CD4-positive, CD25-positive, alpha-beta regulatory T cell (primary cell): ENCODE results near the gene CNTNAP2. TPM values are rescaled to one million over a fixed set of nuclear protein-coding genes. Genes with fewer than 3 reads are reported as not detected.

Experiments used
- ATAC-seq, 2 donors: fragments of 150-1000 bp; cut with Tn5 transposase; one replicate each; pipeline ENCODE4 v1.10.0; 2021; ENCODE audit warnings: low read depth in 2 of 2, moderate number of reproducible peaks in 2 of 2, moderate library complexity in 1 of 2
- DNase-seq, 3 donors: peaks; one replicate each; pipeline versions ENCODE4 v3.0.0 to v3.0.0-alpha.2; 2012 to 2022; ENCODE audit warnings: mixed read lengths in 1 of 3
- H3K27ac ChIP-seq: one replicate; pipeline ENCODE4 v1.7.0; 2013; ENCODE audit warnings: mild to moderate bottlenecking, low read length; ENCODE audit not compliant: insufficient read depth, poor library complexity, severe bottlenecking
- H3K27me3 ChIP-seq: one replicate; pipeline ENCODE4 v1.7.0; 2013; ENCODE audit warnings: low read length; ENCODE audit not compliant: control insufficient read depth, insufficient read depth
- H3K36me3 ChIP-seq: one replicate; pipeline ENCODE4 v1.7.0; 2013; ENCODE audit warnings: mild to moderate bottlenecking, low read length, moderate library complexity; ENCODE audit not compliant: control insufficient read depth, insufficient read depth
- H3K4me1 ChIP-seq: 2 replicates; pipeline ENCODE4 v1.7.0; 2013; ENCODE audit warnings: mild to moderate bottlenecking, low read length; ENCODE audit not compliant: insufficient read depth, control insufficient read depth, poor library complexity, severe bottlenecking
- H3K4me3 ChIP-seq: one replicate; pipeline ENCODE4 v1.7.0; 2013; ENCODE audit warnings: low read depth, mild to moderate bottlenecking, low read length, moderate library complexity
- H3K9me3 ChIP-seq, 2 experiments: 1 replicate in 1 of 2; 2 replicates in 1 of 2; pipeline ENCODE4 v1.7.0; 2013; ENCODE audit warnings: low read length in 2 of 2, mild to moderate bottlenecking in 1 of 2, moderate library complexity in 1 of 2; ENCODE audit not compliant: control insufficient read depth in 2 of 2
- H3K27ac Mint-ChIP-seq, 3 donors: one replicate each; pipeline ENCODE4 v1.8.0; 2020 to 2022; ENCODE audit warnings: mild to moderate bottlenecking in 3 of 3, mixed read lengths in 3 of 3, moderate library complexity in 2 of 3
- H3K27me3 Mint-ChIP-seq: one replicate; pipeline ENCODE4 v1.8.0; 2022; ENCODE audit warnings: mild to moderate bottlenecking, mixed read lengths
- H3K36me3 Mint-ChIP-seq: one replicate; pipeline ENCODE4 v1.8.0; 2020; ENCODE audit warnings: mixed read lengths
- H3K4me1 Mint-ChIP-seq, 4 donors: one replicate each; pipeline ENCODE4 v1.8.0; 2020 to 2022; ENCODE audit warnings: mixed read lengths in 4 of 4, mild to moderate bottlenecking in 1 of 4
- H3K4me3 Mint-ChIP-seq, 4 donors: one replicate each; pipeline ENCODE4 v1.8.0; 2020 to 2022; ENCODE audit warnings: mild to moderate bottlenecking in 4 of 4, mixed read lengths in 4 of 4, moderate library complexity in 3 of 4
- H3K9me3 Mint-ChIP-seq, 7 donors: one replicate each; pipeline ENCODE4 v1.8.0; 2020 to 2022; ENCODE audit warnings: mixed read lengths in 7 of 7, mild to moderate bottlenecking in 3 of 7, moderate library complexity in 2 of 7
- polyA plus RNA-seq, 4 donors: library from polyadenylated mRNA; unstranded; fragments of 300-500 nt; fragmentation: Illumina TruSeq; gene quantifications; one replicate each; pipeline ENCODE4 v1.2.3, GENCODE V29; 2021
- total RNA-seq: library from RNA; stranded (reverse); gene quantifications from one replicate; pipeline ENCODE4 v1.2.3, GENCODE V29; 2022

The CNTNAP2 gene
- total and polyA plus RNA-seq, 5 donors from 2014 or later = 0.02 to 0.15 TPM; not detected in 3

DNA sequence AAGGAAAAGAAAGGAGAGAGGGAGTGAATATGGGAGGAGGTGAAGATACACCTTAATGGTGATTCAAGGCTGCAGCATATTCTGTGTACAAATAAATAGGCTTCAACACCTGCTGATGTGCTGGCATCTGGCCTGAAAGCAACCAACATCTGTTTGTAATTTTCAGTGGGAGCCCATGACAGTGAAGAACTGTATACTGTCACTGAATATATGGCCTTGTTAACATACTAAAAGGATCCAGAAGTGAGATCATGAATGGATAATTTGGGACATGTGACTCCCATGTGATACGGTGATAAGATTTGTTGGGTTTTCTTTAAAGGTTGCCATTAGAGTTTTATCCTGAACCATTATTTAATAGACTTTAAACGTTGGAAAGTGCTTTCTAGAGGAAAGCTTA lies 459.3 kb downstream of the CNTNAP2 start:
- no peaks in the 10 kb centered on the region for H3K27me3 ChIP-seq
- H3K4me3 Mint-ChIP-seq = no peak overlapping the region
- H3K4me3 ChIP-seq = no peak overlapping the region
- H3K4me1 Mint-ChIP-seq = no peaks in the 10 kb centered on the region
- no peak overlapping the region for H3K27ac ChIP-seq
- no peaks in the 10 kb centered on the region for H3K36me3 Mint-ChIP-seq
- peaks cover 3 to 17% (median 5%) of the 10 kb centered on the region in 7 donors for H3K9me3 Mint-ChIP-seq
- ATAC-seq (no peak), DNase-seq (no peak)
- H3K36me3 ChIP-seq = no peaks in the 10 kb centered on the region
- H3K4me1 ChIP-seq = no peaks in the 10 kb centered on the region
- H3K9me3 ChIP-seq = peaks cover 0 to 4% of the 10 kb centered on the region in 2 experiments
- H3K27ac Mint-ChIP-seq = no peak overlapping the region
- H3K27me3 Mint-ChIP-seq = no peaks in the 10 kb centered on the region

- Mint-ChIP-seq H3K4me3 (no peak overlapping the region), H3K9me3 (peaks cover 2 to 22% (median 8%) of the 10 kb centered on the region in 7 donors)
Observed at GRCh38 chr7:146591976-146592375, 475.4 kb downstream of the CNTNAP2 start.

GRCh38 chr7:146606628-146607027 lies 490.0 kb downstream of the CNTNAP2 start:
- no peak overlapping the region for H3K4me3 Mint-ChIP-seq
- peaks cover 0 to 18% (median 5%) of the 10 kb centered on the region in 7 donors for H3K9me3 Mint-ChIP-seq
- H3K27ac Mint-ChIP-seq = no peak overlapping the region

More at GRCh38 chr7:146591976-146592375, 475.4 kb downstream of the CNTNAP2 start:
- no peak for ATAC-seq
- DNase-seq = no peak
- Mint-ChIP-seq H3K27ac (no peak overlapping the region), H3K4me1 (no peaks in the 10 kb centered on the region), H3K27me3 (no peaks in the 10 kb centered on the region), H3K36me3 (no peaks in the 10 kb centered on the region)
- Histone ChIP-seq H3K4me3 (no peak overlapping the region), H3K27ac (no peak overlapping the region), H3K27me3 (no peaks in the 10 kb centered on the region), H3K9me3 (peaks cover 0 to 3% of the 10 kb centered on the region in 2 experiments), H3K36me3 (no peaks in the 10 kb centered on the region), H3K4me1 (no peaks in the 10 kb centered on the region)

DNA sequence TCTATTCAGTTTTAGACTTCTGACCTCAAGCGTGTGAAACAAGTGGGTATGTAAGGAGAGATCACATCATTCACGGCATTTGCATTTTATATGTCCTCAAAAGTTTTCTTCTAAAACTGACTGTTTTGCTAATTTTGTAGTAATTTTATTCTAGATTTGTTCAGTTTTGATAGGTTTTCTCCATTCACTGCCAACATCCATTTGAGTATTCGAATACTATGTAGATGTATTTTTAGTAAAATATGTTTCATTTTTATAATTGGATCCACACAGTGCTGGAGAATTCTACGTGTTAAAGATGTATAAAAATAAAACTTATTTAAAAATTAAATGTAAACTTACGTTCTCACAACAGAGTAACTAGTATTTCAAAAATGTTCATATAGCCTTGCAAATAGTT lies 503.0 kb downstream of the CNTNAP2 start:
- peaks cover 1 to 7% (median 4%) of the 10 kb centered on the region in 7 donors for H3K9me3 Mint-ChIP-seq
- no peaks in the 10 kb centered on the region for H3K36me3 ChIP-seq
- no peaks in the 10 kb centered on the region for H3K27me3 ChIP-seq
- ATAC-seq (no peak), DNase-seq (no peak)
- no peaks in the 10 kb centered on the region for H3K9me3 ChIP-seq
- H3K36me3 Mint-ChIP-seq = no peaks in the 10 kb centered on the region
- peaks cover 0 to 4% (median 0%) of the 10 kb centered on the region in 4 donors for H3K4me1 Mint-ChIP-seq
- no peak overlapping the region for H3K4me3 Mint-ChIP-seq
- no peak overlapping the region for H3K27ac ChIP-seq
- H3K27ac Mint-ChIP-seq = no peak overlapping the region
- H3K27me3 Mint-ChIP-seq = no peaks in the 10 kb centered on the region
- no peak overlapping the region for H3K4me3 ChIP-seq
- H3K4me1 ChIP-seq = no peaks in the 10 kb centered on the region

More at GRCh38 chr7:146606628-146607027, 490.0 kb downstream of the CNTNAP2 start:
- Histone ChIP-seq H3K36me3 (no peaks in the 10 kb centered on the region), H3K4me1 (no peaks in the 10 kb centered on the region), H3K27me3 (no peaks in the 10 kb centered on the region), H3K4me3 (no peak overlapping the region), H3K27ac (no peak overlapping the region), H3K9me3 (peaks cover 0 to 6% of the 10 kb centered on the region in 2 experiments)
- no peaks in the 10 kb centered on the region for H3K27me3 Mint-ChIP-seq
- DNase-seq (no peak), ATAC-seq (no peak)
- no peaks in the 10 kb centered on the region for H3K4me1 Mint-ChIP-seq
- no peaks in the 10 kb centered on the region for H3K36me3 Mint-ChIP-seq

GRCh38 chr7:146626912-146627311 lies 510.3 kb downstream of the CNTNAP2 start:
- H3K4me1 Mint-ChIP-seq = no peaks in the 10 kb centered on the region
- H3K27me3 ChIP-seq = no peaks in the 10 kb centered on the region

DNA sequence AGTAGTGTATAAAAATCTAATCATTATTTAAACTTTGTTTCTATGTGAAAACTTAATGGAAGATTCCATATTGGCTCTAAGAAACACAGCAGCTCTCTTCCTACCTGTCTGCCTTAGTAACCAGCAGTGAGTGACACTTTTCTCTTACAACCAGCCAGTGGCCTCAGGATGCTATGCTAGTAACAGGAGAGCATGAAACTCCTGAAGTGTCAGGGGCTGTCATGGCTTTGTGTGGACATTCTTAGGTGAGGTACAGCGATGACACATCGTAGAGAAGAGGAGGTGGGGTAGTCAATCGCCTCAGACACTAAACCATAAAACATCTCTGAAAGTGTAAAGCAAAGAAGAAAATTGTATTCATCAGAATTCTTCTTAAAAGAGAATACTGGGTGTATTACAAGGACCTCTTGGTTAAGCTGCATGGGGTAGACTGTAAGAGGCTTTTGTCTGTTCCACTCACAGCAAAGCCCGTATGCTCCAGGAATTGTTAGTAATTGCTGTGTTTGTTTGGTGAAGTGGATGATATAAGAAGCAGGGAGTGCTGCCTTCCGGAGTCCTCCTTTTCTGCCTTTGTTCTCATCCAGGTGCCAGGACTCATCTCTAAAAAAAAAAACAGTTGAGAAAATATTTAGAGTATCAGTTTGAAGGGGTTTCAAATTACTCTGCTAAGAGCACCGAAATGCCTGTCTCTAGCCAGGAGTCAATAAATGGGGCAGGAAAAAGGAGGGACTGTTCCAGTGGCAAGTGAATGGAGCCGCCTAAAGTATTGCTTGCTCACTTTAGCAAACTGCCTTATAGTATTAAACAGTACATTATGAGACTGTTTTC lies 518.8 kb downstream of the CNTNAP2 start:
- Mint-ChIP-seq H3K27me3 (no peaks in the 10 kb centered on the region), H3K4me3 (no peak overlapping the region), H3K9me3 (peaks cover 0 to 14% (median 4%) of the 10 kb centered on the region in 7 donors), H3K27ac (no peak overlapping the region), H3K4me1 (no peaks in the 10 kb centered on the region), H3K36me3 (no peaks in the 10 kb centered on the region)
- no peak for DNase-seq
- no peak for ATAC-seq
- Histone ChIP-seq H3K27ac (no peak overlapping the region), H3K27me3 (no peaks in the 10 kb centered on the region), H3K9me3 (no peaks in the 10 kb centered on the region), H3K4me3 (no peak overlapping the region), H3K36me3 (no peaks in the 10 kb centered on the region), H3K4me1 (no peaks in the 10 kb centered on the region)

More at GRCh38 chr7:146626912-146627311, 510.3 kb downstream of the CNTNAP2 start:
- Mint-ChIP-seq H3K36me3 (no peaks in the 10 kb centered on the region), H3K4me3 (no peak overlapping the region), H3K27ac (no peak overlapping the region), H3K27me3 (no peaks in the 10 kb centered on the region), H3K9me3 (peaks cover 0 to 18% (median 5%) of the 10 kb centered on the region in 7 donors)
- no peaks in the 10 kb centered on the region for H3K4me1 ChIP-seq
- no peaks in the 10 kb centered on the region for H3K36me3 ChIP-seq
- ATAC-seq = no peak
- H3K4me3 ChIP-seq = no peak overlapping the region
- H3K9me3 ChIP-seq = no peaks in the 10 kb centered on the region
- H3K27ac ChIP-seq = no peak overlapping the region
- no peak for DNase-seq

DNA sequence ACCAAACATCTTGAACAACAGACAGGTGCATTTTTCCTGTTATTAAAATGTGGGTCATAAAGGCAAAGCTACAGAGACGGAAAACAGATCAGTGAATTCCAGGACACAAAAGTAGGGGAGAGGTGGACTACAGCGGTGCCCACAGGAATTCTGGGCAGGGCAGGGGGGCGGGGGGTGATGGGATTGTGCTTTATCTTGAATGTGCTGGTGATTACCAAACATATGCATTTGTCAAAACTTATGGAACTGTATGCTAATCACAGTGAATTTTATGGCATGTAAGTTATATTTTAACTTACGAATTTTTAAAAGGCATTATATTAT lies 519.4 kb downstream of the CNTNAP2 start:
- no peaks in the 10 kb centered on the region for H3K36me3 Mint-ChIP-seq
- no peak overlapping the region for H3K4me3 Mint-ChIP-seq

GRCh38 chr7:146636581-146636980 lies 520.0 kb downstream of the CNTNAP2 start:
- H3K36me3 ChIP-seq = no peaks in the 10 kb centered on the region
- no peak overlapping the region for H3K27ac ChIP-seq
- H3K27ac Mint-ChIP-seq = no peak overlapping the region
- H3K4me1 Mint-ChIP-seq = no peaks in the 10 kb centered on the region
- H3K27me3 Mint-ChIP-seq = no peaks in the 10 kb centered on the region
- no peaks in the 10 kb centered on the region for H3K36me3 Mint-ChIP-seq
- peaks cover 0 to 3% of the 10 kb centered on the region in 2 experiments for H3K9me3 ChIP-seq
- no peaks in the 10 kb centered on the region for H3K4me1 ChIP-seq
- ATAC-seq (no peak), DNase-seq (no peak)
- no peak overlapping the region for H3K4me3 Mint-ChIP-seq
- no peak overlapping the region for H3K4me3 ChIP-seq
- H3K27me3 ChIP-seq = no peaks in the 10 kb centered on the region
- H3K9me3 Mint-ChIP-seq = peaks cover 3 to 14% (median 4%) of the 10 kb centered on the region in 7 donors

More for the DNA sequence above, 519.4 kb downstream of the CNTNAP2 start:
- DNase-seq = no peak
- Mint-ChIP-seq H3K27ac (no peak overlapping the region), H3K9me3 (peaks cover 0 to 14% (median 4%) of the 10 kb centered on the region in 7 donors), H3K27me3 (no peaks in the 10 kb centered on the region), H3K4me1 (no peaks in the 10 kb centered on the region)
- Histone ChIP-seq H3K4me3 (no peak overlapping the region), H3K27ac (no peak overlapping the region), H3K27me3 (no peaks in the 10 kb centered on the region), H3K9me3 (no peaks in the 10 kb centered on the region), H3K4me1 (no peaks in the 10 kb centered on the region), H3K36me3 (no peaks in the 10 kb centered on the region)
- ATAC-seq = no peak
